Trophoblast cell (in vitro differentiated cells and primary cell): ENCODE measurements around the gene STK38L.

Experiments used
- DNase-seq, 2 donors: peaks; one replicate each; pipeline ENCODE4 v3.0.0-alpha.2; 2016
- H2AFZ ChIP-seq: 2 replicates; pipeline ENCODE4 v1.6.1; 2013; ENCODE audit warnings: low read length, moderate library complexity, mild to moderate bottlenecking; ENCODE audit not compliant: insufficient read depth, poor library complexity
- H2AK5ac ChIP-seq: 2 replicates; pipeline ENCODE4 v1.6.1; 2013; ENCODE audit warnings: mild to moderate bottlenecking, low read length
- H2BK120ac ChIP-seq: 2 replicates; pipeline ENCODE4 v1.6.1; 2013; ENCODE audit warnings: low read length, mild to moderate bottlenecking, moderate library complexity; ENCODE audit not compliant: insufficient read depth, poor library complexity
- H2BK12ac ChIP-seq: 2 replicates; pipeline ENCODE4 v1.6.1; 2013; ENCODE audit warnings: mild to moderate bottlenecking, low read length, moderate library complexity
- H2BK5ac ChIP-seq: 2 replicates; pipeline ENCODE4 v1.6.1; 2013; ENCODE audit warnings: low read length, low read depth, moderate library complexity, mild to moderate bottlenecking; ENCODE audit not compliant: poor library complexity
- H3K14ac ChIP-seq: 2 replicates; pipeline ENCODE4 v1.6.1; 2013; ENCODE audit warnings: mild to moderate bottlenecking, low read length
- H3K18ac ChIP-seq: 2 replicates; pipeline ENCODE4 v1.6.1; 2013; ENCODE audit warnings: mild to moderate bottlenecking, low read length
- H3K23ac ChIP-seq: 2 replicates; pipeline ENCODE4 v1.6.1; 2013; ENCODE audit warnings: low read length
- H3K27ac ChIP-seq: 2 replicates; pipeline ENCODE4 v1.5.1; 2013; ENCODE audit warnings: low read depth, mild to moderate bottlenecking, inconsistent platforms, low read length, moderate library complexity
- H3K27me3 ChIP-seq: 2 replicates; pipeline ENCODE4 v1.6.1; 2013; ENCODE audit warnings: inconsistent platforms, mild to moderate bottlenecking, low read length, moderate library complexity; ENCODE audit not compliant: insufficient read depth
- H3K36me3 ChIP-seq, 2 experiments: 1 replicate in 1 of 2; 2 replicates in 1 of 2; pipeline ENCODE4 v1.6.1; 2013; ENCODE audit warnings: low read length in 2 of 2, mild to moderate bottlenecking in 2 of 2, moderate library complexity in 1 of 2; ENCODE audit not compliant: insufficient read depth in 2 of 2, control insufficient read depth in 1 of 2
- H3K4ac ChIP-seq: 2 replicates; pipeline ENCODE4 v1.6.1; 2013; ENCODE audit warnings: low read depth, mild to moderate bottlenecking, low read length, moderate library complexity
- H3K4me1 ChIP-seq, 2 experiments: 1 replicate in 1 of 2; 2 replicates in 1 of 2; pipeline ENCODE4 v1.6.1; 2013; ENCODE audit warnings: low read length in 2 of 2, mild to moderate bottlenecking in 2 of 2, moderate library complexity in 1 of 2; ENCODE audit not compliant: insufficient read depth in 2 of 2, control insufficient read depth in 1 of 2
- H3K4me2 ChIP-seq: 2 replicates; pipeline ENCODE4 v1.6.1; 2013; ENCODE audit warnings: inconsistent platforms, mild to moderate bottlenecking, low read length, moderate library complexity
- H3K4me3 ChIP-seq: 2 replicates; pipeline ENCODE4 v1.5.1; 2013; ENCODE audit warnings: mild to moderate bottlenecking, low read depth, low read length, inconsistent platforms
- H3K79me1 ChIP-seq: one replicate; pipeline ENCODE4 v1.6.1; 2013; ENCODE audit warnings: low read length
- H3K79me2 ChIP-seq: 2 replicates; pipeline ENCODE4 v1.6.1; 2013; ENCODE audit warnings: low read length, mild to moderate bottlenecking; ENCODE audit not compliant: control insufficient read depth, insufficient read depth, poor library complexity
- H3K9ac ChIP-seq: 2 replicates; pipeline ENCODE4 v1.6.1; 2013; ENCODE audit warnings: mild to moderate bottlenecking, low read length
- H3K9me3 ChIP-seq: 2 replicates; pipeline ENCODE4 v1.6.1; 2013; ENCODE audit warnings: low read depth, mild to moderate bottlenecking, control low read depth, inconsistent platforms, low read length; ENCODE audit not compliant: insufficient read depth
- H4K12ac ChIP-seq: 2 replicates; pipeline ENCODE4 v1.6.1; 2013; ENCODE audit warnings: low read depth, mild to moderate bottlenecking, low read length, moderate library complexity
- H4K8ac ChIP-seq: 2 replicates; pipeline ENCODE4 v1.6.1; 2013; ENCODE audit warnings: low read depth, mild to moderate bottlenecking, low read length, moderate library complexity
- H4K91ac ChIP-seq: one replicate; pipeline ENCODE4 v1.6.1; 2013; ENCODE audit warnings: low read depth, mild to moderate bottlenecking, low read length, moderate library complexity
- WGBS: extraction: QIAGEN DNeasy Blood & Tissue Kit; methylation state at CpG from one replicate; pipeline ENCODE4 v1.1.7; 2013; ENCODE audit warnings: missing lambda C conversion rate; ENCODE audit not compliant: insufficient read length, insufficient coverage; ENCODE audit errors: extremely low coverage; 5-methylcytosine and 5-hydroxymethylcytosine counted together

The STK38L gene

GRCh38 chr12:27340971-27341370, 96.9 kb downstream of the STK38L start:
- Histone ChIP-seq H2AK5ac (no peak overlapping the region), H2BK12ac (no peak overlapping the region), H4K91ac (no peak overlapping the region), H3K4me1 (peaks cover 0 to 3% of the 10 kb centered on the region in 2 experiments), H3K4me3 (no peak overlapping the region), H2AFZ (no peak overlapping the region), H3K4me2 (no peak overlapping the region), H2BK5ac (no peak overlapping the region), H2BK120ac (no peak overlapping the region), H3K14ac (no peak overlapping the region), H3K18ac (no peak overlapping the region), H3K36me3 (no peaks in the 10 kb centered on the region), H4K12ac (no peak overlapping the region), H3K79me2 (no peaks in the 10 kb centered on the region), H3K23ac (no peak overlapping the region), H3K79me1 (no peaks in the 10 kb centered on the region), H3K27me3 (no peaks in the 10 kb centered on the region), H4K8ac (no peak overlapping the region), H3K9me3 (no peaks in the 10 kb centered on the region), H3K4ac (no peak overlapping the region), H3K27ac (no peak overlapping the region), H3K9ac (no peak overlapping the region)
- no peak for DNase-seq
- no CpG with 5 or more reads among the region's 3 CpGs for WGBS

- WGBS = no CpG with 5 or more reads among the region's 2 CpGs
- H3K27me3 ChIP-seq = no peaks in the 10 kb centered on the region
- no peak overlapping the region for H4K91ac ChIP-seq
- no peak overlapping the region for H3K4ac ChIP-seq
- no peak overlapping the region for H3K27ac ChIP-seq
- H2BK12ac ChIP-seq = no peak overlapping the region
- H4K8ac ChIP-seq = no peak overlapping the region
- no peak overlapping the region for H2BK120ac ChIP-seq
- H3K79me2 ChIP-seq = no peaks in the 10 kb centered on the region
- H2AFZ ChIP-seq = no peak overlapping the region
- no peaks in the 10 kb centered on the region for H3K36me3 ChIP-seq
- H3K18ac ChIP-seq = no peak overlapping the region
- no peak overlapping the region for H2AK5ac ChIP-seq
- no peak for DNase-seq
- H3K4me1 ChIP-seq = peaks cover 0 to 3% of the 10 kb centered on the region in 2 experiments
- no peak overlapping the region for H3K4me3 ChIP-seq
- H2BK5ac ChIP-seq = no peak overlapping the region
- no peak overlapping the region for H3K14ac ChIP-seq
- H3K9me3 ChIP-seq = no peaks in the 10 kb centered on the region
- no peak overlapping the region for H3K23ac ChIP-seq
- no peak overlapping the region for H4K12ac ChIP-seq
- H3K4me2 ChIP-seq = no peak overlapping the region
- H3K9ac ChIP-seq = no peak overlapping the region
- H3K79me1 ChIP-seq = no peaks in the 10 kb centered on the region
Measured at GRCh38 chr12:27342536-27342935, 98.5 kb downstream of the STK38L start.

GRCh38 chr12:27343255-27344000, 99.3 kb downstream of the STK38L start:
- Histone ChIP-seq H3K9ac (no peak overlapping the region), H3K79me1 (no peaks in the 10 kb centered on the region), H3K79me2 (no peaks in the 10 kb centered on the region), H3K4me3 (no peak overlapping the region), H2AFZ (no peak overlapping the region), H2BK12ac (no peak overlapping the region), H2BK5ac (no peak overlapping the region), H3K27me3 (no peaks in the 10 kb centered on the region), H3K36me3 (no peaks in the 10 kb centered on the region), H4K8ac (no peak overlapping the region), H3K27ac (no peak overlapping the region), H3K18ac (no peak overlapping the region), H3K23ac (no peak overlapping the region), H3K4me2 (no peak overlapping the region), H3K9me3 (no peaks in the 10 kb centered on the region), H4K12ac (no peak overlapping the region), H3K4me1 (peaks cover 0 to 3% of the 10 kb centered on the region in 2 experiments), H4K91ac (no peak overlapping the region), H3K4ac (no peak overlapping the region), H3K14ac (no peak overlapping the region), H2AK5ac (no peak overlapping the region), H2BK120ac (no peak overlapping the region)
- WGBS = no CpG with 5 or more reads among the region's 5 CpGs
- DNase-seq = peak; percentile 34 to 75

- peaks cover 0 to 3% of the 10 kb centered on the region in 2 experiments for H3K4me1 ChIP-seq
- H2BK120ac ChIP-seq = no peak overlapping the region
- H3K18ac ChIP-seq = no peak overlapping the region
- no peak overlapping the region for H3K23ac ChIP-seq
- H2BK5ac ChIP-seq = no peak overlapping the region
- H3K9ac ChIP-seq = no peak overlapping the region
- DNase-seq = peak in 1 of 2 donors; percentile 22
- no peak overlapping the region for H3K4me2 ChIP-seq
- H4K91ac ChIP-seq = no peak overlapping the region
- H3K27me3 ChIP-seq = no peaks in the 10 kb centered on the region
- no peak overlapping the region for H4K12ac ChIP-seq
- WGBS = no CpG with 5 or more reads among the region's 2 CpGs
- no peaks in the 10 kb centered on the region for H3K79me2 ChIP-seq
- H3K36me3 ChIP-seq = no peaks in the 10 kb centered on the region
- H3K4me3 ChIP-seq = no peak overlapping the region
- H3K9me3 ChIP-seq = no peaks in the 10 kb centered on the region
- no peak overlapping the region for H3K14ac ChIP-seq
- no peak overlapping the region for H2AFZ ChIP-seq
- no peak overlapping the region for H2AK5ac ChIP-seq
- no peak overlapping the region for H3K27ac ChIP-seq
- H4K8ac ChIP-seq = no peak overlapping the region
- H3K4ac ChIP-seq = no peak overlapping the region
- no peak overlapping the region for H2BK12ac ChIP-seq
- H3K79me1 ChIP-seq = no peaks in the 10 kb centered on the region
Measured at GRCh38 chr12:27344246-27344645, 100.2 kb downstream of the STK38L start.
